SK-N-SH (cell line): ENCODE measurements around the gene PPP1R14C. TPM values are rescaled to one million over a fixed set of nuclear protein-coding genes. Genes with fewer than 3 reads are reported as not detected.

ENCODE experiments used
- CTCF ChIA-PET: fragments of 300-600, 350-600 bp; formaldehyde crosslinking; extraction: SDS; loops from one replicate; lab custom pipeline; 2021; lab: Yijun Ruan, JAX
- POLR2A ChIA-PET: fragments of 350-600 bp; sonication (Branson Sonifier 250); formaldehyde crosslinking; extraction: SDS; loops from one replicate; lab custom pipeline; 2020; ENCODE audit warnings: antibody characterized with exemption, inconsistent platforms; lab: Yijun Ruan, JAX
- DNase-seq: peaks from one replicate; pipeline ENCODE4 v3.0.0; 2012
- H2AFZ ChIP-seq: fragments of 200-600 bp; sonication (generic); 2 replicates; pipeline ENCODE4 v1.8.1; 2016; ENCODE audit warnings: antibody characterized with exemption, mild to moderate bottlenecking, low read depth
- H3F3A ChIP-seq: fragments of 200-600 bp; sonication (generic); replicated peaks from 2 replicates; pipeline ENCODE3; 2016; ENCODE audit warnings: antibody characterized with exemption, mild to moderate bottlenecking; ENCODE audit not compliant: insufficient read depth
- H3K27ac ChIP-seq, 2 experiments: fragments of 200-500 bp in 1 of 2; fragments of 200-600 bp in 1 of 2; sonication (Bioruptor generic) in 1 of 2; sonication (generic), shearing (Covaris generic) in 1 of 2; 2 replicates each; pipeline versions ENCODE4 v1.5.1 to v1.6.1; 2014 to 2016; ENCODE audit warnings: low read depth in 2 of 2, inconsistent platforms in 1 of 2, low read length in 1 of 2, mild to moderate bottlenecking in 1 of 2, mixed read lengths in 1 of 2
- H3K27me3 ChIP-seq: fragments of 200-600 bp; sonication (generic), shearing (Covaris generic); 2 replicates; pipeline ENCODE4 v1.6.1; 2016; ENCODE audit warnings: mixed run types; ENCODE audit not compliant: insufficient read depth
- H3K36me3 ChIP-seq, 2 experiments: fragments of 200-500 bp in 1 of 2; fragments of 200-600 bp in 1 of 2; sonication (Bioruptor generic) in 1 of 2; sonication (generic) in 1 of 2; replicated peaks in 1 of 2; 2 replicates each; pipeline versions ENCODE3 to v1.5.1; 2014 to 2016; ENCODE audit warnings: low read length in 1 of 2, mild to moderate bottlenecking in 1 of 2; ENCODE audit not compliant: insufficient read depth in 2 of 2, control insufficient read depth in 1 of 2
- H3K4me1 ChIP-seq, 2 experiments: fragments of 200-500 bp in 1 of 2; fragments of 200-600 bp in 1 of 2; sonication (Bioruptor generic) in 1 of 2; sonication (generic), shearing (Covaris generic) in 1 of 2; 2 replicates each; pipeline versions ENCODE4 v1.5.1 to v1.6.1; 2014 to 2016; ENCODE audit warnings: low read depth in 1 of 2, low read length in 1 of 2, mixed run types in 1 of 2; ENCODE audit not compliant: insufficient read depth in 2 of 2, control insufficient read depth in 1 of 2
- H3K4me2 ChIP-seq: fragments of 200-600 bp; sonication (generic), shearing (Covaris generic); 2 replicates; pipeline ENCODE4 v1.6.1; 2017; ENCODE audit warnings: mixed run types
- H3K4me3 ChIP-seq, 2 experiments: fragments of 200-500 bp in 1 of 2; fragments of 200-600 bp in 1 of 2; sonication (Bioruptor generic) in 1 of 2; sonication (generic), shearing (Covaris generic) in 1 of 2; 2 replicates each; pipeline versions ENCODE4 v1.5.1 to v1.8.1; 2014 to 2016; ENCODE audit warnings: low read depth in 2 of 2, inconsistent platforms in 1 of 2, low read length in 1 of 2, mild to moderate bottlenecking in 1 of 2, mixed read lengths in 1 of 2, moderate library complexity in 1 of 2
- H3K79me2 ChIP-seq: fragments of 200-600 bp; sonication (generic); 2 replicates; pipeline ENCODE4 v1.8.1; 2017; ENCODE audit warnings: mild to moderate bottlenecking; ENCODE audit not compliant: insufficient read depth
- H3K9ac ChIP-seq: fragments of 200-600 bp; sonication (generic); 2 replicates; pipeline ENCODE4 v1.6.1; 2017; ENCODE audit warnings: mixed run types
- H3K9me2 ChIP-seq: fragments of 200-600 bp; sonication (generic); 2 replicates; pipeline ENCODE4 v1.6.1; 2017; ENCODE audit warnings: mixed run types
- H3K9me3 ChIP-seq: fragments of 200-600 bp; sonication (generic); 2 replicates; pipeline ENCODE4 v1.6.1; 2017; ENCODE audit warnings: mixed run types, mild to moderate bottlenecking, moderate library complexity
- H4K20me1 ChIP-seq: fragments of 200-600 bp; sonication (generic); 2 replicates; pipeline ENCODE4 v1.6.1; 2017; ENCODE audit warnings: mild to moderate bottlenecking, mixed run types; ENCODE audit not compliant: insufficient read depth
- FOSL2 ChIP-seq: IDR thresholded peaks from 2 replicates; pipeline ENCODE4 v1.4.0; 2012; ENCODE audit warnings: low read depth, mild to moderate bottlenecking, moderate library complexity, borderline replicate concordance
- FOXJ3 ChIP-seq: sonication (generic); formaldehyde crosslinking; IDR thresholded peaks from 2 replicates; pipeline ENCODE4 v1.5.1; 2020; ENCODE audit warnings: mild to moderate bottlenecking, missing genetic modification reagents
- FOXM1 ChIP-seq: IDR thresholded peaks from 2 replicates; pipeline ENCODE4 v1.4.0; 2012; ENCODE audit warnings: low read depth, mild to moderate bottlenecking
- GABPA ChIP-seq: IDR thresholded peaks from 2 replicates; pipeline ENCODE4 v1.4.0; 2012; ENCODE audit warnings: low read depth, mild to moderate bottlenecking
- GATA2 ChIP-seq: sonication (generic); formaldehyde crosslinking; IDR thresholded peaks from 2 replicates; pipeline ENCODE4 v1.5.0; 2020; ENCODE audit warnings: mild to moderate bottlenecking, missing genetic modification reagents
- JUND ChIP-seq: IDR thresholded peaks from 2 replicates; pipeline ENCODE4 v1.4.0; 2012
- RAD21 ChIP-seq: IDR thresholded peaks from 2 replicates; pipeline ENCODE4 v1.6.1; 2012; ENCODE audit warnings: mild to moderate bottlenecking, low read length
- RFX5 ChIP-seq: IDR thresholded peaks from 2 replicates; pipeline ENCODE4 v1.6.1; 2012; ENCODE audit warnings: mild to moderate bottlenecking, improper control_type of control experiment, low read length
- WGBS: methylation state at CpG from one replicate; pipeline ENCODE4 v1.1.6; 2017; ENCODE audit warnings: low lambda C conversion rate; 5-methylcytosine and 5-hydroxymethylcytosine counted together
- polyA plus RNA-seq, 3 experiments: library from polyadenylated mRNA; depleted of rRNA; stranded (reverse); fragments of >200 nt; gene quantifications; 2 replicates each; pipeline ENCODE4 v1.2.3, GENCODE V29; 2012
- TF ChIP-seq, protein P1 (sequence below): IDR thresholded peaks from 2 replicates; pipeline ENCODE4; 2012
- TF ChIP-seq, protein P2 (sequence below): IDR thresholded peaks from 2 replicates; pipeline ENCODE4 v1.6.1; 2012; ENCODE audit warnings: mild to moderate bottlenecking, low read depth, low read length, moderate library complexity

Gene PPP1R14C
- polyA plus RNA-seq, 1 of the 3 experiments (the other 2 are of a cell fraction): not detected

DNA sequence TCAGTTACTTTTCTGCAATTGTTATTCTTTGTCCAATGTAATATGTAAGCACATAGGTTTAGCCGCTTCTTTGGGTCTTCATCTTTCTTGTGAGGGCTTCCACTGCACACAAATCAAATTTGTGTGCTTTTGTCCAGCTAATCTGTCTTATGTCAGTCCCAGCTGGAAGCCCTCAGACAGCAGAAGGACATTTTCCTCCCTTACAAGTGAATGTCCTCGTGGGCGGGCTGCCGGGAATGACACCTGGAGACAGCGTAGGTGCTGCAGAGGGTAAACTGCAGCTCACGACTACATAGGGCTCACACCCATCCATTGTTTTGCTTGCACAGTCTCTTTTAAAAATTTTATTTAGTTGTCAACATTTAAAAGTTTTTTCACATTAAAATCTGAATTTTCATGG lies 24.6 kb upstream of the PPP1R14C start:
- Histone ChIP-seq H3K36me3 (no peaks in the 10 kb centered on the region), H3K79me2 (no peaks in the 10 kb centered on the region), H3K27me3 (peaks cover 17% of the 10 kb centered on the region; the same call in 1 of the 2 replicates), H3K4me1 (no peaks in the 10 kb centered on the region; a peak in 1 of 4 replicates), H3K9ac (no peak overlapping the region), H3K4me2 (no peak overlapping the region), H4K20me1 (no peaks in the 10 kb centered on the region), H2AFZ (no peak overlapping the region), H3K9me2 (no peaks in the 10 kb centered on the region), H3K9me3 (no peaks in the 10 kb centered on the region), H3K27ac (no peak overlapping the region), H3F3A (no peaks in the 10 kb centered on the region), H3K4me3 (no peak overlapping the region)
- ChIA-PET POLR2A (no interaction called here), CTCF (interaction anchor here (0.6 to 1.2 kb wide), 2 partner anchors 25 to 297 kb away, joined by 3 read pairs; no protein-coding TSS in a partner anchor)
- no peak for TF ChIP-seq JUND
- no peak for TF ChIP-seq FOSL2
- 24% methylated on average over 6 of the region's 6 CpGs for WGBS
- no peak for DNase-seq

DNA sequence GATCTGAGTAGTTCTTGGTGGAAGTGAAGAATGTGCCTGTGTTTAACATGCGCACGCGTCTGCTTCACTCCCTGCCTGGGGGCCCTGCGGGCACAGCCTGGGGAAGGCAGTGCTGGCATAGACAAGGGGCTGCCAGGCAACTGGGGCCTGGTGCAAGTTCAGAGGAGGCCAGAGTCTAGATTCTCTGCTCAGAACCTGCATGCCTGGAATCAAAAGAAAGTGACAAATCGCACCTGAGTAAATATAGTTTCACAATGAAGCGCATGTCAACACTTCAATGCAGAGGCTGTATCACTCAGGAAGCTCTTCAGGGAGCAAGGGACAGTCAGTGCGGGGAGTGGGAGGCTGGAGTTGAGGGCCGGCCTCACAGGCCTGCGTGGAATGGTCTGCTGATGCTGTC lies 24.2 kb upstream of the PPP1R14C start:
- Histone ChIP-seq H3K9ac (no peak overlapping the region), H3K9me3 (no peaks in the 10 kb centered on the region), H3F3A (no peaks in the 10 kb centered on the region), H2AFZ (no peak overlapping the region), H3K27ac (no peak overlapping the region), H3K36me3 (no peaks in the 10 kb centered on the region), H3K79me2 (no peaks in the 10 kb centered on the region), H3K27me3 (peaks cover 16% of the 10 kb centered on the region; the same call in 1 of the 2 replicates), H3K4me3 (no peak overlapping the region), H3K4me2 (no peak overlapping the region), H3K9me2 (no peaks in the 10 kb centered on the region), H4K20me1 (no peaks in the 10 kb centered on the region), H3K4me1 (no peaks in the 10 kb centered on the region; a peak in 1 of 4 replicates)
- CTCF ChIA-PET: interaction anchor here (0.6 kb wide), 1 partner anchor 297 kb away, joined by 3 read pairs; no protein-coding TSS in a partner anchor
- TF ChIP-seq RAD21 (no peak), FOXM1 (no peak), RFX5 (no peak), GATA2 (CRISPR knock-in tag) (no peak)
- 19% methylated on average over 7 of the region's 9 CpGs for WGBS
- no peak for DNase-seq
- POLR2A ChIA-PET: no interaction called here

DNA sequence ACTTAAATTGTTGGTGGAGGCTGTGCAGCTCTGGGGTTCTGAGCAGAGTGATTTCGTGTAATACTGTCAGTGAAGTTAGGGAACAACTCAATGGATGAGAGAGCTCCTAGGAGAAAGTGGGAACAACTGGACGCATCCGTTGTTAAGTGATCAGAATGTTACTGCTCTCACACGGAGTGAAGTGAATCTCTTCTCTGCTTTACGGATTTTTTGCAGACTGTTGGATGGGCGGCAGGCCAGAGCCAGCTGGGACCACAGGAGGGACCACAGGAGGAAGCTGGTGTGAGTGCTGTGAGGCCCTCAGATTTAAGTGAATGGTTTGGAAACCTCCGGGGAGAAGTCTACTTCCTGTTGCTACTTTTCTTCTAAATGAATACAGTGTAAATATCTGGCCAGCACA lies 23.7 kb upstream of the PPP1R14C start:
- Histone ChIP-seq H2AFZ (no peak overlapping the region), H3K4me2 (no peak overlapping the region), H3K4me3 (no peak overlapping the region), H3K9me3 (no peaks in the 10 kb centered on the region), H3F3A (no peaks in the 10 kb centered on the region), H3K9ac (no peak overlapping the region), H3K4me1 (no peaks in the 10 kb centered on the region; a peak in 1 of 4 replicates), H3K36me3 (no peaks in the 10 kb centered on the region), H3K27ac (no peak overlapping the region), H3K79me2 (no peaks in the 10 kb centered on the region), H3K27me3 (peaks cover 16% of the 10 kb centered on the region; the same call in 1 of the 2 replicates), H3K9me2 (no peaks in the 10 kb centered on the region), H4K20me1 (no peaks in the 10 kb centered on the region)
- no peak for DNase-seq
- ChIA-PET POLR2A (no interaction called here), CTCF (interaction anchor here (0.8 kb wide), 1 partner anchor 18 kb away, joined by 3 read pairs; no protein-coding TSS in a partner anchor)
- WGBS: 3% methylated on average over 6 of the region's 7 CpGs
- TF ChIP-seq FOXJ3 (CRISPR knock-in tag) (no peak), RAD21 (no peak), GABPA (no peak)
- TF ChIP-seq, protein P1, sequence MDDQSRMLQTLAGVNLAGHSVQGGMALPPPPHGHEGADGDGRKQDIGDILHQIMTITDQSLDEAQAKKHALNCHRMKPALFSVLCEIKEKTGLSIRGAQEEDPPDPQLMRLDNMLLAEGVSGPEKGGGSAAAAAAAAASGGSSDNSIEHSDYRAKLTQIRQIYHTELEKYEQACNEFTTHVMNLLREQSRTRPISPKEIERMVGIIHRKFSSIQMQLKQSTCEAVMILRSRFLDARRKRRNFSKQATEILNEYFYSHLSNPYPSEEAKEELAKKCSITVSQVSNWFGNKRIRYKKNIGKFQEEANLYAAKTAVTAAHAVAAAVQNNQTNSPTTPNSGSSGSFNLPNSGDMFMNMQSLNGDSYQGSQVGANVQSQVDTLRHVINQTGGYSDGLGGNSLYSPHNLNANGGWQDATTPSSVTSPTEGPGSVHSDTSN: no peak
- TF ChIP-seq, protein P2, sequence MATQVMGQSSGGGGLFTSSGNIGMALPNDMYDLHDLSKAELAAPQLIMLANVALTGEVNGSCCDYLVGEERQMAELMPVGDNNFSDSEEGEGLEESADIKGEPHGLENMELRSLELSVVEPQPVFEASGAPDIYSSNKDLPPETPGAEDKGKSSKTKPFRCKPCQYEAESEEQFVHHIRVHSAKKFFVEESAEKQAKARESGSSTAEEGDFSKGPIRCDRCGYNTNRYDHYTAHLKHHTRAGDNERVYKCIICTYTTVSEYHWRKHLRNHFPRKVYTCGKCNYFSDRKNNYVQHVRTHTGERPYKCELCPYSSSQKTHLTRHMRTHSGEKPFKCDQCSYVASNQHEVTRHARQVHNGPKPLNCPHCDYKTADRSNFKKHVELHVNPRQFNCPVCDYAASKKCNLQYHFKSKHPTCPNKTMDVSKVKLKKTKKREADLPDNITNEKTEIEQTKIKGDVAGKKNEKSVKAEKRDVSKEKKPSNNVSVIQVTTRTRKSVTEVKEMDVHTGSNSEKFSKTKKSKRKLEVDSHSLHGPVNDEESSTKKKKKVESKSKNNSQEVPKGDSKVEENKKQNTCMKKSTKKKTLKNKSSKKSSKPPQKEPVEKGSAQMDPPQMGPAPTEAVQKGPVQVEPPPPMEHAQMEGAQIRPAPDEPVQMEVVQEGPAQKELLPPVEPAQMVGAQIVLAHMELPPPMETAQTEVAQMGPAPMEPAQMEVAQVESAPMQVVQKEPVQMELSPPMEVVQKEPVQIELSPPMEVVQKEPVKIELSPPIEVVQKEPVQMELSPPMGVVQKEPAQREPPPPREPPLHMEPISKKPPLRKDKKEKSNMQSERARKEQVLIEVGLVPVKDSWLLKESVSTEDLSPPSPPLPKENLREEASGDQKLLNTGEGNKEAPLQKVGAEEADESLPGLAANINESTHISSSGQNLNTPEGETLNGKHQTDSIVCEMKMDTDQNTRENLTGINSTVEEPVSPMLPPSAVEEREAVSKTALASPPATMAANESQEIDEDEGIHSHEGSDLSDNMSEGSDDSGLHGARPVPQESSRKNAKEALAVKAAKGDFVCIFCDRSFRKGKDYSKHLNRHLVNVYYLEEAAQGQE: no peak
